Measurements from ENCODE around the gene TBC1D9. TPM values are rescaled to one million over a fixed set of nuclear protein-coding genes. Genes with fewer than 3 reads are reported as not detected.

Gene TBC1D9
- polyA plus RNA-seq, 1 of the 3 experiments (the other 2 are of a cell fraction) = 13.5 TPM

DNA sequence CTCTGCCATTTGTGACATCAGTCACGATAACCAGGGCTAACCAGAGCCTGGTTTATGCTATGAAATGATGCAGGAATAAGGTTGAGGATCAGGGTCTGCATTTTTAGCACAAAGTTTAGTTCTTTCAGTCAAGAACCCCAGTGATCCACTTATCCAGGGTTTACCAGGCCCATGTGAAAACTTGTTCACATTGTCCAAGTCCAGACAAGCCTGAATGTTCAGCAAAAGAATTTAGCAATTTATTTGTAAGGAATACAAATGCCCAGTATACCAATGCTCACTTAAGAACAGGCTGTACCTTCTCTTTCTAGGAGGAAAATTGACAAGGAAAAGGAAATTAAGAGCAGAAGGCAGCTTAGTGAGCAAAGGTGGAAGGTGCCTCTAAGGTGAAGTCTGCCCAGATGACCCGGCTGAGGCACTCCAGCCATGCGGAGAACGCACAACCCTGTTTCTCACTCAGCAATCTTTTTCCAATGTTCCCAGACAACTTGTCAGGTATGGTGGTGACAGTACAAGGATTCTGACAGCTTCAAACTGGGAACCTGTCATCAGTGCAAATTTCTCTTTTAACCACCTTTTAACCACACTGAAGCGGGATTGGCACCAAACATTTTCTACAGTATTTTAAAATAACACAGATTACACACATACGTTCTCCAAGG lies 54.0 kb downstream of the TBC1D9 start (continued):
- TF ChIP-seq ZBTB33 (IDR thresholded peaks at IDR 0.05; ENCODE audit: borderline replicate concordance, low read depth) (no peak), PBX3 (IDR thresholded peaks at IDR 0.05) (no peak)
- TF ChIP-seq, protein P1, sequence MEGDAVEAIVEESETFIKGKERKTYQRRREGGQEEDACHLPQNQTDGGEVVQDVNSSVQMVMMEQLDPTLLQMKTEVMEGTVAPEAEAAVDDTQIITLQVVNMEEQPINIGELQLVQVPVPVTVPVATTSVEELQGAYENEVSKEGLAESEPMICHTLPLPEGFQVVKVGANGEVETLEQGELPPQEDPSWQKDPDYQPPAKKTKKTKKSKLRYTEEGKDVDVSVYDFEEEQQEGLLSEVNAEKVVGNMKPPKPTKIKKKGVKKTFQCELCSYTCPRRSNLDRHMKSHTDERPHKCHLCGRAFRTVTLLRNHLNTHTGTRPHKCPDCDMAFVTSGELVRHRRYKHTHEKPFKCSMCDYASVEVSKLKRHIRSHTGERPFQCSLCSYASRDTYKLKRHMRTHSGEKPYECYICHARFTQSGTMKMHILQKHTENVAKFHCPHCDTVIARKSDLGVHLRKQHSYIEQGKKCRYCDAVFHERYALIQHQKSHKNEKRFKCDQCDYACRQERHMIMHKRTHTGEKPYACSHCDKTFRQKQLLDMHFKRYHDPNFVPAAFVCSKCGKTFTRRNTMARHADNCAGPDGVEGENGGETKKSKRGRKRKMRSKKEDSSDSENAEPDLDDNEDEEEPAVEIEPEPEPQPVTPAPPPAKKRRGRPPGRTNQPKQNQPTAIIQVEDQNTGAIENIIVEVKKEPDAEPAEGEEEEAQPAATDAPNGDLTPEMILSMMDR (IDR thresholded peaks at IDR 0.05) = no peak

DNA sequence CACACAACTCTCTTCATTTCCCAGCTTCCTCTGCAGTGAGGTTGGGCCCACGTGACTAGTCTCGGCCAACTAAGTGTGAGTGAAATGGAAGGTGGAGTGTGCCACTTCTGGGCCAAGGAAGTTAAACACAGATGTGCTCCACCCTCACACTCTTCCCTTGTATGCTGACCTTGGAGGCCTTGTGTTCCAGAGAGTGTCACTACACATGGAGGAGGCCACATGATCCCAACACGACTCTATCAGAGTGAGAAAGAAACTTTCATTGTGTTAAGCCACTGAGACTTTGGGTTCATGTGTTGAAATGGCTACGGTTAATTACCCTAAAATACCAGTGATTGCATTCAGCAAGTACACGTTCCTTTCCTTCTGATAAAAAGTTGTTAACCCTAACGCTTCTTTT lies 55.1 kb downstream of the TBC1D9 start:
- no peak overlapping the region for H2AFZ ChIP-seq (ENCODE audit: low read depth)
- no peaks in the 10 kb centered on the region for H3K27me3 ChIP-seq (ENCODE audit: insufficient read depth)
- no peak overlapping the region for H3K27ac ChIP-seq (ENCODE audit: low read depth in 2 of 2, low read length in 1 of 2)
- no peaks in the 10 kb centered on the region for H4K20me1 ChIP-seq (ENCODE audit: insufficient read depth)
- 97% methylated on average over 6 of the region's 6 CpGs for WGBS (ENCODE audit: low lambda C conversion rate)
- peaks cover 14 to 15% of the 10 kb centered on the region in 2 experiments for H3K36me3 ChIP-seq (replicated peaks in 1 of 2; ENCODE audit: control insufficient read depth in 1 of 2, insufficient read depth in 2 of 2, low read length in 1 of 2)
- peaks cover 4% of the 10 kb centered on the region for H3F3A ChIP-seq (replicated peaks; ENCODE audit: insufficient read depth)
- no peaks in the 10 kb centered on the region for H3K9me2 ChIP-seq
- H3K4me2 ChIP-seq = no peak overlapping the region
- ChIA-PET CTCF (no interaction called here), POLR2A (interaction anchor here (0.6 kb wide), 1 partner anchor 16 kb away, joined by 3 read pairs; no protein-coding TSS in a partner anchor)
- H3K4me3 ChIP-seq (ENCODE audit: low read depth in 2 of 2, low read length in 1 of 2) = no peak overlapping the region
- peaks cover 0 to 4% of the 10 kb centered on the region in 2 experiments; a peak in 2 of 4 replicates for H3K4me1 ChIP-seq (ENCODE audit: control insufficient read depth in 1 of 2, insufficient read depth in 2 of 2, low read depth in 1 of 2, low read length in 1 of 2)
- no peak for TF ChIP-seq MXI1 (IDR thresholded peaks at IDR 0.05; ENCODE audit: low read depth, low read length)
- TF ChIP-seq, protein P2, sequence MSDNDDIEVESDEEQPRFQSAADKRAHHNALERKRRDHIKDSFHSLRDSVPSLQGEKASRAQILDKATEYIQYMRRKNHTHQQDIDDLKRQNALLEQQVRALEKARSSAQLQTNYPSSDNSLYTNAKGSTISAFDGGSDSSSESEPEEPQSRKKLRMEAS (IDR thresholded peaks at IDR 0.05; ENCODE audit: low read depth) = no peak
- no peak for TF ChIP-seq NFIC (IDR thresholded peaks at IDR 0.05; ENCODE audit: borderline replicate concordance)
- TF ChIP-seq ZBTB33 (IDR thresholded peaks at IDR 0.05; ENCODE audit: borderline replicate concordance, low read depth) = no peak
- TF ChIP-seq GATA2 (CRISPR knock-in tag; IDR thresholded peaks at IDR 0.05) = no peak
- no peak for TF ChIP-seq ELF1 (IDR thresholded peaks at IDR 0.05)
- TF ChIP-seq PBX3 (IDR thresholded peaks at IDR 0.05) = no peak
- H3K9ac ChIP-seq = no peak overlapping the region
- no peak for DNase-seq
- peaks cover 19% of the 10 kb centered on the region; the same call in 1 of the 2 replicates for H3K79me2 ChIP-seq (ENCODE audit: insufficient read depth)
- no peaks in the 10 kb centered on the region for H3K9me3 ChIP-seq

All from SK-N-SH (cell line).